Stimulated activated CD8-positive, alpha-beta memory T cell treated with anti-CD3 and anti-CD28 coated beads, Interleukin-4, amount 100 ng/mL, for 24 hours (primary cell): ENCODE results near the gene KCNQ5.

Experiments used
- DNase-seq: peaks from one replicate; pipeline ENCODE4 v3.0.0-alpha.2; 2020; ENCODE audit warnings: low read depth

The KCNQ5 gene

DNA sequence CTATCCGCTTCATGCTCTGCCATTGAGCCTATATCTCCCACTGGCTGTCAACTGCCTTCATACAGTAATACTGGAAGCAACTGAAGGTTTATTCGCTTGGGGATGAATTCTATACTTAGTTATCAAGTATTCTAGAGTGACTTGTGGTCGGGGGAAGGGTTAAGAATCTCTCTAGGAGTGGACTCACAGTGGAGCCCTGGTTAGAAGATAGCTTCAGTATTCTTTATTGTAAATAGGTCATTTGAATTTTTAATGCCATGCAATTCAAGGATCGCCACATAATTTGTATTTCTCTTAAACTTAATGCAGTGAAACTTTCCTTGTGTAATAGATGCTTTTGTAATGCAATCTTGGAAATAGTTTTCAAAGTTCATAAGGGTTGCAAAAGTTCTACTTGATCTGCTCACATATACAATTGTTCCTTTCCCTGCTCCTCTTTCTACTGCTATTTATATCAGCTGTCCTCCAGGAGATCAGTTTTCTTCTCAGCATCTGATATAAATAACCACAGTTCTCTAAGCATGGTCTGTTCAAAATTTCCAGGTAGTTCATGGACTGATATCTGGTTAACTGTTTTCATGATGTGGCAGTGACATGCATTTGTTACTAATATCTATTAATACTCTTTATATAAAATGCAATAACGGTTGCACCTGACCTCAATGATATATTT, 120.3 kb downstream of the KCNQ5 start:
- no peak for DNase-seq

DNA sequence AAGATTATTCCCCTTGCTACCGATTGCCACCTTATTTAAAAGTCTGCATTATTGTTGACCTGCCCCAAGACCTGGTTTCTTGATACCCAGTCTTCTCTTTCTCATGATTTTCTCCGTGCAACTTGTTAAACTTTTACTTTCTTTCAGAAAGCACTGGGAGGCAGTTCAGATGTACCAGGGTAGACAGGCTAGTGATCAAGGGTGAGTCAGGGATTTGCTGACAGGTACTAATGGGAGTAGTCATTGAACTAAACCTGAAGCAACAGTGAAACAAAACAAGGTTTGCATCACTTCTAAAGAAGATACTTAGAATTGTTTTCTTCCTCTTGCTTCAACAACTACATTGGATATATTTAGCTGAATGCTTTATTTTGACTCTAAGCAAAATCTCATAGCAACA, 124.4 kb downstream of the KCNQ5 start:
- DNase-seq, result no peak

DNA sequence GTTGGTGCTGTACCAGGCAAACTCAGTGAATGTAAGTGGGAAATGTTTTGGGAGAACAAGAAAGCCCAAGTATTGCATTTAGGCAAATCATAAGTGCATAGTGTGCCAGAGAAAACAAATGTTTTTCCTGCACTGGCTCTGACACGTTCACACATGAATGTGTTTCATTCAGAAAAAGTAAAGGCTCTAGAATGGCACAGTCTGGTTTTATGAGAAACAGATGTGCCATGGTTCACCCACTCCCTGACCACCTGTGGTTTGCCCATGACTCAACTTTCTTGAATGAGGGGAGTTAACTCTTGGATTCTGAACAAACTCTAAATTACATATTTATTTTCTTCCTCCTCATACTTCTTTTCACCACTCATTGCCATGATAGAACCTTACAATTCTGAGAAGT, 126.9 kb downstream of the KCNQ5 start:
- DNase-seq, result peak; percentile 4

DNA sequence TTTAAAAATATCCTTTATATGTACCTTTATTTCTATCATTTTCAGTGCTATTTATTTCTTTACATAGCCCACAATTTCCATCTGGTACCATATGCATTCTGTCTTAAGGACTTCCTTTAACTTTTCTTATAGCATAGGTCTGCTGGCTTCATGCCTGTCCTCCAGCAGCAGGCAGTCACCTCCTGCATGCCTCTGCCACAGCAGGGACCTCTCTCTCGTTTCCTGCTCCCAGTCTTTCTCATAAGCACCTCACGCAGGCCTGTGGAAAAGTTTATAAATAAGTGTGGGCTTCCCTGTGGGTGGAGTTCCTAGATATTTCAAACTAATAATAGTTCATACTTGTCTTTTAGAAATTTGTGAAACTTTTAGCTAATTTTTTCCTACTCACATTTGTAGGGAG, 133.9 kb downstream of the KCNQ5 start:
- no peak for DNase-seq

DNA sequence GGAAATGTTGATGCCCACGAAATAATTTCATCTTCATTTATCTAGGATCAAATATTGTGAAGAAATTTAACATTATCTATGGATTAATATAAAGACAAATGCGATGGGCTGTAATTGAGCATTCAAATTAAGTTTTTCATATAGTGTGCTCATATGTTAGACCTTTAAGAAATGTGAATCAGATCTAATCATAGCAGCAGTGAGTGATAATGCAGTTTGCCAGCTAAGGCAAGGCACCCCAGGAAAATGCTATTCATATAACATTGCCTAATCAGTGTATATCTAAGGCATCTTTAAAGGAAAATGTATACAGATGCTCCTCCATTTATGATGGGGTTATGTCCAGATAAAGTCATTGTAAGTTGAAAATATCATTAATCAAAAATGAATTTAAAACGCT, 135.2 kb downstream of the KCNQ5 start:
- no peak for DNase-seq

DNA sequence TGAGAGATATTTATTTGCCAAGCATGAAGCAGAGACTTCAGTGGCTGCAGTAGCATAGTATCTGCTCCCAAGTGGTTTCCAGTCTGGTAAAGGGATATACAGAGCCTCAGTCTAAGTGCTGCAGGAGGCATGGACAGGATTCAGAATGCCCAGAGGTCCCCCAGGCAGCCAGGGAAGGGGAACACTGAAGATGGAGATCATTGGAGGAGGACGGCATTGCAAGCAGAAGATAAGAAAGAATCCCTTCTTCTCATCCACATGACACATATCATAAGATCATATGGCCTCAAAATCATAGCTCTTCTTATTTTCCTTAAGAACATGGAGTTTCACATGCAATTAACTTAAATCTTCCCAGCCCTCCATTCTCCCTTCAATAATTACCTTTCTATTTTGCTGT, 136.1 kb downstream of the KCNQ5 start:
- no peak for DNase-seq

DNA sequence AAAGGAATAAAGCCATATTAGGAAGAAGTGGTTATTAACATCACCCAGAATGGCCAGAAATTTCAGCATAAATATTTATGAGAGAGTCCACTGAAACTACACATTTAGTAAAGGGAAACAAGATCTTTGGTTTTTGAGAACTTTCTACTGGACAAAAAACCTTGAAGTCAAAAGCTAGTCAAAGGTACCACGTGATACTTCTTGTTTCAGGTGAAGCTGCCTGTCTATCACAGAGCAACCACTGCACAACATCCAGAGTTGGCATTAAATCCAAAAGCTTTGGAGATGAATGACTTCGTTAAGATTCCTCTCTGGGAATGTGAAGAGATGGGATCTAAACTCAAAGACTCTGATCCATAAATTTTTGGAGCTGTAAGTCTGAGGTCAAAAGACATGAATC, 137.0 kb downstream of the KCNQ5 start:
- no peak for DNase-seq

DNA sequence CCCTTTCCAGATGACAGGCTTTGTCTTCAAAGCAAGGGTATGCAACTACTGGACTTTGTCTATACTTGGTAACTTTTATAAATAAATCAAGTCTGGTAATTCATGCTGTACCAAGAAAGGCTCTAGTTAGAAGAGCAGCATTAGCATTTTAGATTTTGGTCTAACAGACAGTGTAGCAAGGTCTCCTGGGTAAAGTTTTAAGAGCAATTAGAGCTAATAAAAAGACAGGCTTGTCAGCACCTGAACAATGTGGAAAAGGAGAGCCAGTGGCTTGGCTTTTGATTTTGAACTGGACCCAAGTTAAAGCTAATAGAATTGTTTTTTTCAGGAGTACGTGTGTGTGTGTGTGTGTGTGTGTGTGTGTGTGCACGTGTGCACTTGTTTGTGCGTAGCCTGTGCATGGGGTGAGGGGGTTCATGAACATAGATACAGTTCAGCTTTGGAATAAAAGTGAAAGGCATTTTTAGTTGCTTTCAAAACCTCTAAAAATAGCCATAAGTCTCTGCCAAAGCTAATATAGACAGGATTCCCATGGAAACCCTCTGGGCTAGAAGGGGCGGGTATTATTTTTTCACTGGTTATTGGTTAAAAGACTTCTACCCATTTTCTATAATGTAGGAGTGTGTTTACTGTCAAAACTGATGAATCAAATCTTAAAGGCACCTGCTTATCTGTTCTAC, 138.4 kb downstream of the KCNQ5 start:
- DNase-seq, result no peak

DNA sequence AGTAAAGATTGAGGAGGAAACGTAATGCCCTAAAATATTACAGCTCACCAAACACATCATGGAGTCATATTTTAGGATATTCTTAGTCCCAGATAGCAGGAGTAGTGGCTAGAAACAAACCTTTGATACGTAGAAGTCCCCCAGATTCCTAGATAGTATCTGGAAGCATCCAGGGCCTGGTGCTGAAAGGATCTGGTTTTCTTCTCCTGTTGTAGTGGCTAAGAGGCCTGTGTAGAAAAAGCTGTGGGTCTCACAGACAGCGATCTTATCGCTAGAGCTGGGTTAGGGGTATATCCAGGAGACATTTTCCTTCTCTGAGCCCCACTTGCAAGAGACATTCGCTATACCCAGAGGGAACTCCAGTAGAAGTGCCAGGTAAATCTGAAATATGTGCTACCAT, 139.9 kb downstream of the KCNQ5 start:
- DNase-seq, result no peak

DNA sequence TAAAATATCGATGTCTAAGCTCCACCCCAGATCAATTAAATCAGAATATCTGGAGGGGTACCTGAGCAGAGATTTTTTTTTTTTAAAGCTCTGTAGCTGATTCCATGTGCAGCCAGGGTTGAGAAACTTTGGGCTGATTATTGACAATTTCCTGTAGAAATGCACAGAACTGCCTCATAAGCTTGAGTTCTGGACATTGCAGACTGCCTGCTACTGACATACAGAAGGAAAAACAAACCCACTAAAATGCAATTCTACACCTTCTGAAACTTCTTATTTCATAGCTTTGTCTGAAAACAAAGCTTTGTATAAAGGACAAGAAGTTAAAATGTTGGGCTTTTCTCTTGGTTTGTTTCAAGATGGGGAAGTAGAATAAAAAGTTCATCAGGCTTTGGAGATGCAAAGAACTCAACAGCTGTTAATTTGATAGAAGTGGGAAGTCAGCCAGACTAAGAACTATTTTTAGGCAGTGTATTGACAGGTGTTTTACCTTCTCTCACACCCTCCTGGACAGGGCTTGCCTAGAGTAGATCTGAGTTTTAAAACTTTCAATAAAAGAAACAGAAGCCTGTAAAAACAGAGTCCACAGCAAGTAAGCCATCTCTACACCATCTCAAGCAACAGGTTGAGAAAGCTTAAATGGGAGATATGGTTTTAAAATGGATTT, 147.7 kb downstream of the KCNQ5 start:
- DNase-seq, result no peak

DNA sequence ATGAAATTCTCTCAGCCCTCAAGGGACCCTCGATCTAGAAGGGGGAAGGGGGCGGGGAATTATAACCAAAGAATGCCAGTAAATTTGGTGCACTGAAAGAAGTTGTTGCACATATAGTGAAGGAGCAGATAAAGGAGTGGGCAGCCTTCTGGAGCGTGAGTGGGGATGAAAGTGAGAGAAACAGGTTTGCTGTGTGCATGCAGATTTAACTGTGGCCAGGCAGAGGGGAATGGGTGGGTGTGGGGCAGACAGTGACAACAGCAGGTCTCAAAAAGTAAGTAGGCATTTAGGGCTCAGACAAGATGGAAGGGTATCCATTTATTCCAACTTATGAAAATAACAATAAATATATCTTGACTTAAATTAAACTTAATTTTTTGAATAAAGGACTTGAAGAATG, 149.1 kb downstream of the KCNQ5 start:
- no peak for DNase-seq

DNA sequence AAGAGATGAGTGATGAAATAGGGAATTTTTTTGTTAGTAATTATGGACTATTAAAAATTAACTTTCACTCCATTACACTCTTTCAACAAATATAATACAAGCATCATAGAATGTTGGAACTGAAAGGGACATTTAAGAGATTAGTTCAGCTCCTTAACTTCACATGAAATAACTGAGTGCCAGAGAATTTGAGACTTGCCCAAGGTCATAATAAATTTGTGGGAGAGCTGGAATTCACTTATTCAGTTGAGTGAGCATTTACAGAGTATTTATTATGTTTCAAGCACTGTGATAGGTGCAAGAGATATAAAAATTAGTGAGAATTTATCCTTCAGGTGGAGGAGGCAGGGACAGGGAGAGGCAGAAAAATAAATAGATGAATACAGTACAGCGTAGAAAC, 154.6 kb downstream of the KCNQ5 start:
- no peak for DNase-seq

DNA sequence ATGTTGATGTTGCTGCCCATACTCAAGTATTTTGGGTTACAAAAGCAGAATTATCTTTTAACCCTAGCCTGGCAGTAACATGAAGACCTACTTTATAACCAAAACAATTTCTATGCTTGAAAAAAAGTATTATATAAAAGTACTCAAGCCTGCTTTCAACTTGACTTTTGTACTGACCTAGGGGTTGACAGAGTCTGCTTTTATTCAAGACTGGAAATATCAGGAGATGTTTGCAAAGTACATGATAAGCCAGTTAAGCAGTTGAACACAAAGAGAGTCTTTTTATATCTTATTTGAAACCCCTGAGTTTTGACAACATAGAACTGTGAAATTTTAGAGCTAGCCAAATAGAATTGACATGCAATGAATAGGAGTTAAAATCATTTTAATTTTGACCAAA, 159.8 kb downstream of the KCNQ5 start:
- DNase-seq, result no peak

DNA sequence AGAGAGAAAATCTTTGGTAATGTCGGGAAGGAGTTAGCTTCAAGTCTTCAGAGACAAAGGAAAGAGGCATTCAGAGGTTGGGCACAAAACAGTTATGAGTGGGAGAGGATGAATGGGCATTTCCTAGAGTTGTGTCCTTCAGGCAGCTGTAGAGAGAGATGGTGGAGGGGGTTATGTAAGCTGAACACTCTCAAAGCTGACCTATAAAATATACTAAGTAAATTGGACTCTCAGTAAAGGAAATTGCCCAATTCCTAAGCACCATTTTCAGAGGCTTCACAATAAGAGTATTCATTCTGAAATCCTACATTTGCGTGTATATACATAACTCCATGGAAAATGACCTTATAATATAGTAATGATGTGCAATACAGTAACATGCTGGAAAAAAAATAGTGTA, 161.2 kb downstream of the KCNQ5 start:
- no peak for DNase-seq

DNA sequence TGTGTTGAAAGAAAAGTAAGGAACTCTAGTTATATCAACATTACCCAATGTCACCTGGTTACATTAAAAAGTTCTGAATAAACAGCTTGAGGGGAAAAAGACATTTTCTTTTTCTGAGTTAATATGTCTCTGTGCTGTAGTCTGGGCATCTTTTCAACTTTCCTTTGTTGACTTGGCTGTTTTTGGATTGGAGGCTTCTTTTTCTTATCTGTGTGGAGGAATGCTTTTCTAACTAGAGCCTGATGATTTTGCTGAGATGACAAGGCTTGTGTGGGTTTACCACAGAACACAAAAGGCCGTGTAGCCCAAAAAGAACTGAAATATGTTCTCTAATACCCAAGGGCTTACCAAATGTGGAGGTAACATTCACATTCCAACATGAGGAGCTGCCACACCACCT, 161.8 kb downstream of the KCNQ5 start:
- no peak for DNase-seq

DNA sequence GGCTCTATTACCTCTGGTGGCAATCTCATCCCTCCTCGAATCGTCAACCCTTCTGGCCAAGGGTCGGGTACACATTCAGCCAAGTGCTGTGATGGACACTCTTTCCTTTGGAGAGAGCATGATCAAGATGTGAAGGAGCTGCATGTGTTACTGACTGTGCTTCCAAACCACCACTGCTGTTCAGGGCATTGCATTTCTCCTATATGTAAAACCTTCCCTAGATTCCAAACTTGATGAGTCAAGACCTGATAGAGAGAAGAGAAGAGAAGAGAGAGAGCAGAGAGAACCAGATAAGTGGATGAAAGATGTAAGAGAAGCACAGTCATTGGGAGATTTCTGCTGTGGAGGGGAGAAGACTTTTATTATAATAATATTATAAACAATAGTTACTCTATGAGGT, 162.2 kb downstream of the KCNQ5 start:
- no peak for DNase-seq

DNA sequence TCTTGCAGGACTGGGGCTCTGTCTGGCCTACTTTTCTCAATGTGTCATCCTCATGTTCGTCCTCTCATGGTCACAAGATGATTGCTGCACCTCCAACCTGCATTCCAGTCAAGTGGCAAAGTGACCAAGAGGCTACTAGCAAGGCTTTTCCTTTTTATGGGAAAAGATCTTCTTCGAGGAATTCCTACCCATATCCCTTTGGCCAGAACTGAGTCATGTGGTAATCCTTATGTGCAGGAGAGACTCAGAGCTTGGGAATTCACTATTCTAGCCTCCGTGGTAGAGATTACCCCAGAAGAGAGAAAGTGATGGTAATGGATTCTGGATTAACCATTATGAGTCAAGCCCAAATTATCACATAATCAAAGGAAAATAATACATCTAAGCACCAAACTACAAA, 162.7 kb downstream of the KCNQ5 start:
- no peak for DNase-seq

DNA sequence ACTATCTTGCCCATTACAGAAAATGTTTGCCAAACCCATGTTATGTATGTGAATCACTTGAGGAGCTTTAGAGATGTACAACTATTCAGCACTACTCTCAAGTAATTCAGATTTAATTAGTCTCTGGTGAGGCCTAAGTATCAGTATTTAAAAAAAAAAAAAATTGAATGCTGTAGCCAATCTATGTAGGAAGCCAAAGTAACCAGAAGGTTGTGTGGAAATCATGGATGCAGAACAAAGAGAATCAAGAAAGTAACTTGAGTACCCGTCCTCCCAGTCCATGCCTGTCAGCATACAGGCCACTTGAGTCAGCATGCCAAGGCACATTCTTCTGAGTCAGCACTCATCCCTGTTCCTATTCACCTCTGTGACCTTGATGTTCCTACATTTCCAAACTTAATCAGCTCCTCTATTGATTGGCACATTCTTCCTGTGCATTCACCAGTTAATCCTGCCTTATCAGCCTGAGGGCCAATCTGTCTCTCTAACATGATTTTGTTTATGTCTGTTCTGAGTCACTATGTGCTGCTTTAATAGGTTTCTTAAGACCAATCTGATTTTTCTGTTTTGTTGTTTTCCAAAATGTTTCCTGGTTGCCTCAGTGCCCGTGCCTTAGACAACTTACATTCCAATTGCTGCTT, 165.6 kb downstream of the KCNQ5 start:
- DNase-seq, result no peak

DNA sequence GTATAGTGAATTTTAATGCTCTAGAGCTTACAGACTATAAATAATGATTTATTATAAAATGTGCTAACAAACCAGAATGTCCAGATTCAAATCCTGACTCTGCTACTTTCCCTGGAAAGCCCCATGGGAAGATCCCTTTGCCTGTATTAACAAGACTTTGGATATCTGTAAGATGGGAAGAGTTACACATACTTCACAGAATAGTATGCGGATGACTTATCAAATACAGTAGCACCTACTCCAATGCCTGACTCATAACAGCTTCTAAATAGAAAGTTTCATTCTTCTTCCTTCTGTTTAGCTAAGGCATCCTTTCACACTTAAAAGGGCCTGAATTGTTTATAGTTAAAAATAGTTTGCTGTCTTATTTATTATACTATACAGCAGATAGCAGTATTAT, 166.3 kb downstream of the KCNQ5 start:
- DNase-seq, result no peak

DNA sequence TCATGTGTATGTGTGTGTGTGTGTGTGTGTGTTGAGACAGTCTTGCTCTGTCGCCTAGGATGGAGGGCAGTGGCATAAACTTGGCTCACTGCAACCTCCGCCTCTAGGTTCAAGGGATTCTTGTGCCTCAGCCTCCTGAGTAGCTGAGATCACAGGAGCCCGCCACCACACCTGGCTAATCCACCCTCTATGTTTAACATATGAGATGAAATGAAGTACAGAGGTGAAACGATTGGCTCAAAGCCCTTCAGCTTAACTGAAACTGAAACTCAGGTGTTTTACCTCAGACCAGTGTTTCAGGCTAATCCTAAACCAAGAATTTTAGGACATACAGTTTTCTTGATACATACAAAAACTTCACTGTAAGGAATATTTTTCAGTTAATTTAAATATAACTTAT, 167.3 kb downstream of the KCNQ5 start:
- DNase-seq, result no peak

DNA sequence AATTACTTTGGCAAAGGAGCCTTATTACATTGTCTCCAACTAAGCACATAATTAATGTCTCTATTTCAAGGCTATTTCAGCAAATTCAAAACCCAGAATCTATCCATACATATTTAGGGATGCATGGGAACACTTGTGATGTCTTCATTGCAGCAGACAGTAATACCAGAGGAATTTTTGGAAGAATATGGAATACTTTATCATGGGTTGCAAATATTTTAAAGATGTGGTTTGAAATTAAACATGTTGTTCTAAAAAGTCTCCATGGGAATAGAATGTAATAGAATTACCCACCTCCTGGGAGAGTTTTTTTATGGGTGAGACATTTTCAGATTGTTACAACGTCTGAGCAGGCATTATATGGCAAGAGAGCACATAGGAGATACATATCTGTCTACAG, 170.8 kb downstream of the KCNQ5 start:
- DNase-seq, result no peak

DNA sequence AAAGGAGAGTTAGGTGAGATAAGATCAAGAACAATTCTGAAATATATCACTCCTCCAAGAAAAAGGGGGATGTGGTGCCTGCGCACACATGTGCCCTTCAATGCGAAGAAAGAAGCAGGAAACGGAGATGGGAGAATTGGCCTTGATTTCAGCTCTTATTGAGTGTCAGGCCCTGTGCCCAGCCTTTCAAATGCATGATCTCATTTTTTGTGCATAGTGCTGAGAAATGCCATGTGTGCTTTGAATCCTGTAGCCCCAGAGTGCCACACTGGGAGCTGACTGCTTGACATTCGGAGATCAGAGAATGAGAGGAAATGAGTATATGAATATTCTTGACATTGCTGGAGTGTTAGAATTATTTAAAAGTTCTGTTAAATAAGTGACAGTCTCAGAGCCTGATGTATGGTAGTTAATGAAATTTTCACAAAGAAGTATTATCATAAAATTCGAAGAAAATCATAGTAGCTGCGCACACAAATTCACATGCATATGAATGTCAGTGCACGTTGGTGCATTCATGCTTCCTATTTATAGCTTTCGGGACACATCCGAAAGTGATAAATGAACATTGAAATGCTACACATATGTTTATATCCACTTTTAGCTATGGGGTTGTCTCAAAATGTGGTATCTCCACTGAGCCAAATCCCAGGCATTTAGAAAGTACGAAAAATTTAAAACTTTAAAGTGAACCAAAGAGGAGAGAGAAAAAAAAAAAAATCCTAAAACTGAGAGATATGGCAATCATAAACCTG, 172.0 kb downstream of the KCNQ5 start:
- DNase-seq, result no peak
